Suprapubic skin (tissue), 4 donors: ENCODE measurements around the gene LY6G6D.

Experiments used
- POLR2A ChIP-seq, 2 donors: fragments of 450-650 bp; IDR thresholded peaks; one replicate each; pipeline ENCODE4 v1.6.1; 2017; ENCODE audit warnings: antibody characterized with exemption in 2 of 2, mild to moderate bottlenecking in 2 of 2, moderate library complexity in 2 of 2
- POLR2AphosphoS5 ChIP-seq, 3 donors: sonication (generic); formaldehyde crosslinking; IDR thresholded peaks; one replicate each; pipeline ENCODE4 v1.6.1; 2017; ENCODE audit warnings: antibody characterized with exemption in 3 of 3
- TF ChIP-seq, protein P1 (sequence below), 2 donors: fragments of 200-600 bp in 1 of 2; fragments of 450-650 bp in 1 of 2; sonication (generic) in 1 of 2; IDR thresholded peaks; one replicate each; pipeline ENCODE4 v1.5.1; 2016 to 2019; ENCODE audit warnings: antibody characterized with exemption in 2 of 2, mild to moderate bottlenecking in 1 of 2, moderate library complexity in 1 of 2

DNA sequence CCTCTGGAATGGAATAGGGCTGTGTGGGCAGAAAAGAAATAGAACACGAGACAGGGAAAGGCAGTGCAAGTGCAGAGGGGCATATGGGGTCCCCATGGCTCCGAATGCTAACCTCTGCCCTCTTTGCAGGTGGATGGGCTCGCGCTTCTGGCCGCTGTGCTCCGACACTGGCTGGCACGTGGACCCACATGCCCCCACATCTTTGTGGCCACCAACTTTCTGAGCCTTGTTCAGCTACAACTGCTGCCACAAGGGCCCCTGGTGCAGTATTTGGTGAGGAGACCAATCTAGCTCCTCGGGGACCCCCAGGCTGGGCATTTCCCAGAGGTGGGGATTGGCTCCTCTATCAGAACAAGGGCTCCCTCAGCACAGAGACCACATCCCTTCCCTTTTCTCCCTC lies 46.2 kb downstream of the LY6G6D start:
- TF ChIP-seq POLR2A (IDR thresholded peaks at IDR 0.05) (no peak), POLR2AphosphoS5 (IDR thresholded peaks at IDR 0.05) (no peak)
- TF ChIP-seq, protein P1, sequence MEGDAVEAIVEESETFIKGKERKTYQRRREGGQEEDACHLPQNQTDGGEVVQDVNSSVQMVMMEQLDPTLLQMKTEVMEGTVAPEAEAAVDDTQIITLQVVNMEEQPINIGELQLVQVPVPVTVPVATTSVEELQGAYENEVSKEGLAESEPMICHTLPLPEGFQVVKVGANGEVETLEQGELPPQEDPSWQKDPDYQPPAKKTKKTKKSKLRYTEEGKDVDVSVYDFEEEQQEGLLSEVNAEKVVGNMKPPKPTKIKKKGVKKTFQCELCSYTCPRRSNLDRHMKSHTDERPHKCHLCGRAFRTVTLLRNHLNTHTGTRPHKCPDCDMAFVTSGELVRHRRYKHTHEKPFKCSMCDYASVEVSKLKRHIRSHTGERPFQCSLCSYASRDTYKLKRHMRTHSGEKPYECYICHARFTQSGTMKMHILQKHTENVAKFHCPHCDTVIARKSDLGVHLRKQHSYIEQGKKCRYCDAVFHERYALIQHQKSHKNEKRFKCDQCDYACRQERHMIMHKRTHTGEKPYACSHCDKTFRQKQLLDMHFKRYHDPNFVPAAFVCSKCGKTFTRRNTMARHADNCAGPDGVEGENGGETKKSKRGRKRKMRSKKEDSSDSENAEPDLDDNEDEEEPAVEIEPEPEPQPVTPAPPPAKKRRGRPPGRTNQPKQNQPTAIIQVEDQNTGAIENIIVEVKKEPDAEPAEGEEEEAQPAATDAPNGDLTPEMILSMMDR (IDR thresholded peaks at IDR 0.05) = no peak
